HCEC 1CT (cell line): ENCODE measurements around the gene LRPPRC.
A peak's percentile ranks its signal among the peaks of the same experiment; 100 is the strongest.

Experiments used
- DNase-seq: peaks from one replicate; pipeline ENCODE4 v3.0.0-alpha.2; 2017

LRPPRC gene

GRCh38 chr2:43905871-43906270, 89.9 kb downstream of the LRPPRC start:
- no peak for DNase-seq

- DNase-seq: no peak
Observed at GRCh38 chr2:43905371-43905803, 90.4 kb downstream of the LRPPRC start.

- DNase-seq: no peak
Observed at GRCh38 chr2:43899589-43899988, 96.2 kb downstream of the LRPPRC start.

GRCh38 chr2:43898838-43899346, 96.9 kb downstream of the LRPPRC start:
- no peak for DNase-seq

GRCh38 chr2:43898134-43898837, 97.5 kb downstream of the LRPPRC start:
- no peak for DNase-seq

GRCh38 chr2:43897492-43897891, 98.3 kb downstream of the LRPPRC start:
- no peak for DNase-seq

GRCh38 chr2:43896906-43897305, 98.9 kb downstream of the LRPPRC start:
- no peak for DNase-seq

- DNase-seq: no peak
Observed at GRCh38 chr2:43894743-43895142, 101.0 kb downstream of the LRPPRC start.

- DNase-seq: no peak
Observed at GRCh38 chr2:43890855-43891254, 104.9 kb downstream of the LRPPRC start.

- no peak for DNase-seq
Observed at GRCh38 chr2:43889416-43889815, 106.4 kb downstream of the LRPPRC start.

- DNase-seq: no peak
Observed at GRCh38 chr2:43887176-43887575, 108.6 kb downstream of the LRPPRC start.

GRCh38 chr2:43885132-43885632, 110.6 kb downstream of the LRPPRC start:
- no peak for DNase-seq

- no peak for DNase-seq
Observed at GRCh38 chr2:43884689-43885088, 111.1 kb downstream of the LRPPRC start.

- no peak for DNase-seq
Observed at GRCh38 chr2:43882312-43882711, 113.5 kb downstream of the LRPPRC start.

- DNase-seq: no peak
Observed at GRCh38 chr2:43880952-43881351, 114.8 kb downstream of the LRPPRC start.

GRCh38 chr2:43880471-43880870, 115.3 kb downstream of the LRPPRC start:
- DNase-seq: no peak

GRCh38 chr2:43879261-43879660, 116.5 kb downstream of the LRPPRC start:
- DNase-seq: no peak

GRCh38 chr2:43877782-43878464, 117.9 kb downstream of the LRPPRC start:
- DNase-seq: peak; percentile 52

- no peak for DNase-seq
Observed at GRCh38 chr2:43874776-43875451, 120.9 kb downstream of the LRPPRC start.

- DNase-seq: no peak
Observed at GRCh38 chr2:43872151-43872550, 123.6 kb downstream of the LRPPRC start.

- DNase-seq: no peak
Observed at GRCh38 chr2:43855292-43855691, 140.5 kb downstream of the LRPPRC start.

GRCh38 chr2:43854671-43855070, 141.1 kb downstream of the LRPPRC start:
- no peak for DNase-seq
